ENCODE measurements around the gene CCM2. TPM values are rescaled to one million over a fixed set of nuclear protein-coding genes. Genes with fewer than 3 reads are reported as not detected.

Gene CCM2
- polyA plus RNA-seq, 3 donors: 29.2 to 34.4 (median 31.1) TPM

DNA sequence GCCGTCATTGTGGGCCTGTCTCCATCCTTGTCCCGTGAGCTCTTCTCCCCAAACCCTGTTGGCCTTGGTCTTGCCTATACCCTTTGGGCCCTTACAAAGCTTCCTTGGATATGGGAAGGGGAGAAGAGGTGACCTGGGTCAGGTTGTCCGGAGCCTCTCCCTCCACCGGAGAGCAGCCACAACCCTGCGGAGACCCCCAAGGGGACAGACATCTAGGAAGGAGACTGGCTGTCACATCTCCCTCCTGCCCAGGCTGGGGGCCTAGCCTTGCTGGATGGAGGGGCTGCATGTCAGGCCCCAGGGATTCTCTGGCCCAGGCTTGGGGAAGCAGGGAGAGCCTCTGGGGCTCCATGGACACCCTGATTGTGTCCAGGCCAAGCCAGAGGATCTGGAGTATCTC, 76.9 kb downstream of the CCM2 start:
- DNase-seq: no peak

- no peak for DNase-seq
Measured at GRCh38 chr7:45077579-45077978, 77.6 kb downstream of the CCM2 start.

DNA sequence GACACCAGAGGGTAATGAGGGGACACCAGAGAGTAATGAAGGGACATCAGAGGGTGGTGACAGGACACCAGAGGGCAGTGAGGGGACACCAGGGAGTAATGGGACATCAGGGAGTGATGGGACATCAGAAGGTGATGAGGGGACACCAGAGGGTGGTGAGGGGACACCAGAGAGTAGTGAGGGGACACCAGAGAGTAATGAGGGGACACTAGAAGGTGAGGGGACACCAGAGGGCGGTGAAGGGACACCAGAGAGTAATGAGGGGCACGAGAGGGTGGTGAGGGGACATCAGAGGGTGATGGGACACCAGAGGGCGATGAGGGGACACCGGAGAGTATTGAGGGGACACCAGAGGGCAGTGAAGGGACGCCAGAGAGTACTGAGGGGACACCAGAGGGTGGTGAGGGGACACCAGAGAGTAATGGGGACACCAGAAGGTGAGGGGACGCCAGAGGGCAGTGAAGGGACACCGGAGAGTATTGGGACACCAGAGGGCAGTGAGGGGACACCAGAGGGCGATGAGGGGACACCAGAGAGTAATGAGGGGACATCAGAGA, 78.2 kb downstream of the CCM2 start:
- no peak for DNase-seq

GRCh38 chr7:45080265-45080957, 80.4 kb downstream of the CCM2 start:
- no peak for DNase-seq

- DNase-seq: no peak
Measured at GRCh38 chr7:45080958-45081669, 81.1 kb downstream of the CCM2 start.

GRCh38 chr7:45081670-45081974, 81.6 kb downstream of the CCM2 start:
- DNase-seq: no peak

GRCh38 chr7:45082031-45082830, 82.2 kb downstream of the CCM2 start:
- DNase-seq: no peak

DNA sequence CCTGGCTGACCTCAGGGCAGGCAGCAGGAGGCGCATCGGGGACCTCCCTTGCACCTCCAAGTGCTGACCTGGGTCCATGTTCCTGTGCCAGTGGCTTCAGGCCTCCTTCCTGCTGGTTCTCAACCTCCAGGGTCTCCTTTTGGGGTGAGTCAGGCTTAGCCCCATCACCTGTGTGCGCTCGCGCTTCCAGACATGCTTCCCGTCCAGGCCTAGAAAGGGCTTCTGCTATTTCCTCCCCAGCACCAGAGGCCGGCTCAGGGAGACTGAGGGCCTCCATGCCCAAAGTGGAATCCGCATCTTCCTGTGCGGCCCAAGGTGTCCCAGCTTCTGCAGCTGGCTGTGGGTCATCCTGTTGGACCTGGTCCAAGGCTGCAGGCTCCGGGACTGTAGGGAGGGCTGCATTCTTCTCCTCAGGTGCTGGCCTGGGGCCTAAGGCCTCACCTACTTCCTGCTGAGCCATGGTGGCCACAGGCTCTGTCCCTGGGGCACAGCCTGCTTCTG, 82.9 kb downstream of the CCM2 start:
- DNase-seq: no peak

DNA sequence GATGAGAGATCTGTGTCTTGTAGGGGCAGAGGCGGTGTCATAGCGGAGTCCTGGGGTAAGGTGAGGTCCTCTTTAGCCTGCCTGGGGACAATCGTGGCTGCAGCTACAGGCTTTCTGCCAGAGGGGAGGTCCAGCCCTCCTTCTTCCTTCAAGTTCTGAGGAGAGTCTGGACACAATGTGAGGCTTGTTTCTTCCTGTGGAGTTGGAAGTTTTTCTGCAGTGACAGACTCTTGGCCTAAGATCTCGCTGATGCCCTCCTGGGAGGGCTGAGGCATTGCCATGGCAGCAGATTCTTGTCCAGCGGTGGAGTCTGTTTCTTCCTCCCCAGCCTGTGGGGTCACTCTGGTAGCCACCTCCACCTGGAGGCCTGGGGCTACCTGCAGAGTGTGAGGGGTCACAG, 84.3 kb downstream of the CCM2 start:
- DNase-seq: no peak

DNA sequence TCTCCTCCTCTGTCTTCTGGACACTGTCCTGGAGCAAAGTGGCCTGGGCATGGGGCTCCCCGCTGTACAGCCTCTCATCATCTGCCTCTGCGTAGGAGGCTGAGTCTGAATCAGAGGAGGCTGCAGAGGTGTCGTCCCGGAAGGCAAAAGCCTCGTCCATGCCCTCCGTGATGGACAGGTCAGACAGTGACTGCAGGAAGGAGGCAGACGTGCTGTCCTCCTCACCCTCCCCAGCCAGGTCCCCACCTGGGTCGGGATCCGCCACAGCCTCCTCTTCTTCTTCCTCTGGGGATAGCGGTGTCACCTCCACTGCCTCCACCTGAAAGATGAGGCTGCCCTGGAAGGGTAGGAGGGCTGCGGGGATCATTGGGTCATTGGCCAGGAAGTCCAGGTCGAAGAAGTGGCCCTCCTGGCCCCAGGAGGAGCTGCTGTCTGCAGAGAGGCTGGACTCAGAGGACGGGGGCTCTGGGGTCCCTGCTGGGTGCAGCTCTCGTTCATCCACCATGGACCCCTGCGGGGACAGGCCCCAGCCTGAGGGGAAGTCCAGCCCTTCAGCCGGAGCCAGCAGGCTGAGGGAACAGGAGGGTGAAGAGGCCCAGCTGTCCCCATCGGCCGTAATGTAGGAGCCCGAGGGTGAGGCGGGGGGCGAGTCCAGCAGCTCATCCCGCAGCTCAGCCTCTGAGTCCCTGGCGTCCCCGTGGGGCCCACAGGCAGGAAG, 85.1 kb downstream of the CCM2 start:
- DNase-seq: peak; percentile 21

DNA sequence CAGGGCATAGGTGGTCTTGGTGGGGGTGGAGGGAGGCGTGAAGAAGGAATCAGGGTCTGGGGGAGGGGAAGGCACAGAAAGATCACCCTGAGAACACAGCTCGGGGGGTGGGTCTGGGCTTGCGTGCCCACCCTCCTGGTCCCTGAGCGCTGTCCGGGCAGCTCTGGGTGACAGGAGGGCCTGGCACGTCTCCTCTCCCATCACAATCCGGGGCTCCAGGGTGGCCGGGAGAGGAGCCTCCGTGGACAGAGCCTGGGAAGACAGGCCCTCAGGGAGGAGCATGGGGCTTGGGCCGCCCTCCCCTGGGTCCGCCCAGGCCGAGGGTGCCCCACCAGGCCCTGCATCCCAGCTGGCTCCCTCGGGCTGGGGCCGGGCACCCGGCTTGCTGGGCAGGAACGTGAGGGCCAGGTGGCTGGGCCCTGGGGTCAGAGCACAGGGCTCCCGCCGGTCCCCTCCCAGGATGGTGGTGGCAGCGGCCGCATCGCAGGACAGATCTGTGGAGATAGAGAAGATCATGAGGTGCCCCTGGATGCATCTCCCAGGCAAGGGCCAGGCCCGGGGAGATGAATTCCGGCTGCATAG, 85.7 kb downstream of the CCM2 start:
- DNase-seq: no peak

DNA sequence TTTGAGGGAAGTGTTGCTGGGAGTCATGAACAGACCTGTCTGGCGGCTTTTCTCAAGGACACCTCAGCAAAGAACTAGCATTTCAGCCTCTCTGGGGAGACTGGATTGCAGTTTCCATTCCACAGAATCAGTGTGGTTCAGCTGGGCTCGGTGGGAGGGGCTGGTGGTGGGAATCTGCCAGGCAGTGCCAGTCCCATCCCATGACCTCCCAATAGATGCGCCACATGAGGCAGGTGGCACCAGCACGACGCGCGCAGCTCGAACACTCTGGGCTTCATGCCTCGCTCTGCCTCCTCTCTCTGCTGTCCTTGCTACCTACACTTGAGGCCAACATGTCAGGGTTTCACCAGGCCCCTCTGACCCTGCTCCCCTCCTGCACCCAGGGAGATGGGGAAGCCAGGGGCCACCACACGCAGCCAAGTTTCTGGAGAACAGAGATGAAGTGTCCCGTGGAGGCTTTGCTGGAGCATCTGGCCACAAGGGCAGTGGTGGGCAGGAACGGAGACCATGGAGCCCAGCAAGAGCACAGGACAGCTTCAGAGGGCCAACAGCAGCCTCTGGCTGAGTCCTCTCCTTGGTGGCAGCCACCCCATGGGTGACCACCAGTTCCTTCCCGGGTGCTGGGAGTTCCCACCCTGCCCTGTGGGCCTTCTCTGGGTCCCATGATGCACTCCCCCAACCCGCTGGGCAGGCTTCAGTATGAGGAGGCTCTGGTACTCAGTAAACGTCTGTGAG, 86.5 kb downstream of the CCM2 start:
- DNase-seq: no peak

GRCh38 chr7:45087301-45088145, 87.5 kb downstream of the CCM2 start:
- DNase-seq: no peak

DNA sequence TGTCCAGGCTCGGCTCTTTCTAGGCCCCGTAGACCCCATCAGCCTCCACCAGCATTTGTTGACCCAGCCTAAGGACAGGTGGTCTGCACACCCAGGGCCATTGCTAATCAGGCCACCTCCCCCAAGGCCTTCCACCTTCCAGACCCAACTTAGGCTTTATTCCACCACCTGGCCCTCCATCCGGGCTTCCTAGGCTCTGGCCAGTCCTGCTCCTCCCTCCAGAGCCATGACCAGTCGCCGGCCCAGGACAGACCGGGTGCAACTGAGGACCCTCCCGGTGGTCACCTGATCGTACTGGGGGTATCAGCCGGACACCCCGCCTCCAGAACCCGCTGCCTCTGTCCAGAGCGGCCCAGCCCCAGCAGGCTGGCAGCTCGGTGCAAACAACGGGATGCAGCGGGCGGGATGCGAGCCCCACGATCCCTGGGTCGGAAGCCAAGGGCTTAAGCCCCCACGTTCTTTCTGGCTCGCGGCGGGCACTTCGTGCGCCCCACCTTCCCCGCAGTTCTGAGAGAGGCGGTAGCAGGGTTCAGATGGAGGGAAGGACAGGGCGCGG, 88.2 kb downstream of the CCM2 start:
- DNase-seq: no peak

GRCh38 chr7:45088821-45089340, 88.9 kb downstream of the CCM2 start, which contains the start of gene NACAD:
Gene NACAD, minus strand, starts transcription at chr7:45088969. Its CDS starts 75 bp downstream, at chr7:45088894.
- peak; percentile 43 for DNase-seq

DNA sequence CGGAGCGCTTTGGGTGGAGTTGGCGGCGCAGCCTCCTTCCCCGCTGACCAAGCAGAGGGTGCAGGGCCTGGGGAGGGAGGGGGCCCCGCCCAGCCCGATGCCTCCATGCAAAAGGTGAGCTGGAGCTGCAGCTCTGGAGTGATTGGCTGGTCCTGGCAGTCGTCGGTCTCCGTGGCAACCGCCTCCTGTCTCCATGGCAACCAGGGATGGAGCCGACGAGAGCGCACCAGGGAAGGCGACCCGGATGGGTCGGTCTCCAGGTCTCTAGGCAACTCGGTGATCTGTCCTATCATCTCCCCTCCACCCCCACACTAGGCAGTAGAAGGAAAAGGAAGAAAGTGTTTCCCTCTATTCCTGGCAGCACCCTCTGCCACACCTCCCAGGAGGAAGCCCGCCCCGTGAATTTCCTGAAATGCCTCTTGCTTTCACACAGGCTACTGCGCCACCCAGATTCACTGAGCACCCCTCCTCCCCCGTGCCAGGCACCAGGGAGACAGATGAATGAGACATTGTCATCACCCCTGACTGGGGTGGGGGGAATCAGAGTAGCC, 89.4 kb downstream of the CCM2 start:
- DNase-seq: peak; percentile 52

DNA sequence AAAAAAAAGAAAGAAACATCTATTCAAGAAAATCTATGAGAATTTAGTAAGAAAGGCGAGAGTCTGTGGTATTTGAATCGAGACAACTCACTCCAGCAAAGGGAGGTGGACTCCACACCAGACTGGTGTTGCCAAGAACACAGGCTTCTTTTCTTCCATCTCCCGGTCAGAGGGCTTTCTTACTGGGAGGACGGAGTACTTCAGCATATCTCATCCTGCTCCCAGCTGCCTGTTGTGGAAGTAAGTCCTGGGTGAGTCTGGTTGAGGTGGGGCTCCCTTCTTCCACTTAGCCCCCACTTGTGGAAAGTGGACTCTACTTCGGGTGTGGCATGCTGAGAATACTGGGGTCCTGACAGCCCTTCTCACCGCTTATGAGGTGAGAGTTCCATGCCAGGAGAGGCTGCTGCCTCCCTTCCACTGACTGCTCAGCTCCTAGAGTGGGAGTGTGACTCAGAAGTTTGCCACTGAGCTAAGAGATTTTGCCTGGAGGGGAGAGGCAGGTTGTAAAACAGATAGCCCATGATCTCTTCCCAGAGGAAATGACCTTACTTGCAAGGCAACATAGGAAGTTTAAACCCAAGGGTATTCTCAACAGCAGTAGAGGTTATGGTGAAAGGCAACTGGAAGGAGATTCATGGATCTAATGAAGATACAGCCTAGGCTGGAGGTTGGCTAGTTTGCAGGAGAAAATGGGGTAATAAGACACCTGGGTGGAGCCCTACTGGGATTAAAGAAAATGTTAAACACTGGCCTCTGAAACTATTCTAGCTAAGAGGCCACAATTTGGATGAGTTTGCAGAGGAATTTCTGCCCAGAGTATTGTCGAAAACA, 92.3 kb downstream of the CCM2 start:
- DNase-seq: no peak

GRCh38 chr7:45092931-45093235, 92.9 kb downstream of the CCM2 start:
- no peak for DNase-seq
